Activated CD8-positive, alpha-beta T cell treated with anti-CD3 and anti-CD28 coated beads for 36 hours (primary cell): ENCODE measurements around the gene FABP1. TPM values are rescaled to one million over a fixed set of nuclear protein-coding genes. Genes with fewer than 3 reads are reported as not detected.

Experiments
- ATAC-seq: fragments of 200-7000 bp; cut with Tn5 transposase; one replicate; pipeline ENCODE4 v1.10.0; 2021; ENCODE audit warnings: mild to moderate bottlenecking, moderate library complexity
- CTCF ChIA-PET: fragments of 350-600 bp; sonication (Branson Sonifier 250); formaldehyde crosslinking; loops from one replicate; lab custom pipeline; 2021; ENCODE audit warnings: antibody characterized with exemption; lab: Charles Lee
- POLR2A ChIA-PET: fragments of 350-600 bp; sonication (Branson Sonifier 250); formaldehyde crosslinking; loops from one replicate; lab custom pipeline; 2021; ENCODE audit warnings: antibody characterized with exemption; lab: Charles Lee
- DNase-seq: peaks from one replicate; pipeline ENCODE4 v3.0.0-alpha.2; 2020
- H3K27ac Mint-ChIP-seq: one replicate; pipeline ENCODE4 v1.8.0; 2021; ENCODE audit warnings: mild to moderate bottlenecking, mixed read lengths
- H3K27me3 Mint-ChIP-seq: one replicate; pipeline ENCODE4 v1.8.0; 2021; ENCODE audit warnings: mixed read lengths
- H3K36me3 Mint-ChIP-seq: one replicate; pipeline ENCODE4 v1.8.0; 2021; ENCODE audit warnings: low read depth, mixed read lengths
- H3K4me1 Mint-ChIP-seq: one replicate; pipeline ENCODE4 v1.8.0; 2021; ENCODE audit warnings: low read depth, mixed read lengths
- H3K4me3 Mint-ChIP-seq: one replicate; pipeline ENCODE4 v1.8.0; 2021; ENCODE audit warnings: mild to moderate bottlenecking, moderate library complexity, mixed read lengths
- H3K9me3 Mint-ChIP-seq: one replicate; pipeline ENCODE4 v1.8.0; 2021; ENCODE audit warnings: mixed read lengths
- intact Hi-C: fragments of 100-400 bp; cut with micrococcal nuclease; formaldehyde crosslinking; loops from one replicate; pipeline ENCODE4 v1.10.0; 2022
- total RNA-seq, 2 experiments: library from RNA; stranded (reverse); gene quantifications; one replicate each; pipeline ENCODE4 v1.2.3, GENCODE V29; 2021
- TF ChIP-seq, protein P1 (sequence below): fragments of 200-600 bp; IDR thresholded peaks from one replicate; pipeline ENCODE4 v1.8.0; 2022; ENCODE audit warnings: antibody characterized with exemption, mild to moderate bottlenecking

Gene FABP1
- total RNA-seq, 2 experiments from 2014 or later = not detected

DNA sequence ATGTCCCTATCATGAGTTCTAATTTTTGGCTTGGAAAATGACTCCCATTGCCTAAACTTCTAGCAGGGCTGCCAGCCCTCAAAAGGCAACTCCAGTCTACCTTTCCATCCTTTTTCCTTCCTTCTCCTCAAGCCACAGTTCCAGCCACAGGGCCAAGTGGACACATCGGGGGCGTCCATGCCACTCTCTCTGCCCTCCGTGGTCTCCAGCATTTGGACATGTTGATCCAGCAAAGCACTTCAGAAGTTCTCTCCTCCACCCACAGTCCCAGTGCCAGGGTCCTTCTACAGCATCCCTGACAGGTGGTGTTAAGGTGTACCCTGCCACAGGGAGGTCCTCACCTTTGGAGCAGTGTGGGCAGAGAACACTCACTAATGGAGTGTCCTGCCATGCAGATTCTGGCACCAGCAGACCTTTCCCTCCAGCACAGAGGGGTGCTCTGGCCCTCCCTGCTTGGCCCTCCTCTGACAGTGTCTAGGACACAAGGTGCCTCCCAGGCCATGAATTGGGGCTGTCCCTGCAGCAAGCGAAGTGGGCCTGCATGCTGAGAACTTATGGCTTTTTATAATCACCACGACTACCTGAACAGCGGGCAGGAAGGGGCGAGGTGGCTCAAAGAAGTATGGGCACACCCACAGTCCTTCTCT lies 1.6 kb upstream of the FABP1 start:
- ChIA-PET POLR2A (interaction anchor here (1.0 kb wide), 1 partner anchor 10 kb away, joined by 3 read pairs; no protein-coding TSS in a partner anchor), CTCF (interaction anchor here (1.6 to 2.2 kb wide), 2 partner anchors 31 to 69 kb away, joined by 3 to 10 read pairs; no protein-coding TSS in a partner anchor)
- ATAC-seq (no peak), DNase-seq (no peak)
- Mint-ChIP-seq H3K4me1 (no peaks in the 10 kb centered on the region), H3K9me3 (no peaks in the 10 kb centered on the region), H3K36me3 (no peaks in the 10 kb centered on the region), H3K27me3 (no peaks in the 10 kb centered on the region), H3K27ac (no peak overlapping the region), H3K4me3 (no peak overlapping the region)
- intact Hi-C loops = no loop called here
- TF ChIP-seq, protein P1, sequence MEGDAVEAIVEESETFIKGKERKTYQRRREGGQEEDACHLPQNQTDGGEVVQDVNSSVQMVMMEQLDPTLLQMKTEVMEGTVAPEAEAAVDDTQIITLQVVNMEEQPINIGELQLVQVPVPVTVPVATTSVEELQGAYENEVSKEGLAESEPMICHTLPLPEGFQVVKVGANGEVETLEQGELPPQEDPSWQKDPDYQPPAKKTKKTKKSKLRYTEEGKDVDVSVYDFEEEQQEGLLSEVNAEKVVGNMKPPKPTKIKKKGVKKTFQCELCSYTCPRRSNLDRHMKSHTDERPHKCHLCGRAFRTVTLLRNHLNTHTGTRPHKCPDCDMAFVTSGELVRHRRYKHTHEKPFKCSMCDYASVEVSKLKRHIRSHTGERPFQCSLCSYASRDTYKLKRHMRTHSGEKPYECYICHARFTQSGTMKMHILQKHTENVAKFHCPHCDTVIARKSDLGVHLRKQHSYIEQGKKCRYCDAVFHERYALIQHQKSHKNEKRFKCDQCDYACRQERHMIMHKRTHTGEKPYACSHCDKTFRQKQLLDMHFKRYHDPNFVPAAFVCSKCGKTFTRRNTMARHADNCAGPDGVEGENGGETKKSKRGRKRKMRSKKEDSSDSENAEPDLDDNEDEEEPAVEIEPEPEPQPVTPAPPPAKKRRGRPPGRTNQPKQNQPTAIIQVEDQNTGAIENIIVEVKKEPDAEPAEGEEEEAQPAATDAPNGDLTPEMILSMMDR = no peak

DNA sequence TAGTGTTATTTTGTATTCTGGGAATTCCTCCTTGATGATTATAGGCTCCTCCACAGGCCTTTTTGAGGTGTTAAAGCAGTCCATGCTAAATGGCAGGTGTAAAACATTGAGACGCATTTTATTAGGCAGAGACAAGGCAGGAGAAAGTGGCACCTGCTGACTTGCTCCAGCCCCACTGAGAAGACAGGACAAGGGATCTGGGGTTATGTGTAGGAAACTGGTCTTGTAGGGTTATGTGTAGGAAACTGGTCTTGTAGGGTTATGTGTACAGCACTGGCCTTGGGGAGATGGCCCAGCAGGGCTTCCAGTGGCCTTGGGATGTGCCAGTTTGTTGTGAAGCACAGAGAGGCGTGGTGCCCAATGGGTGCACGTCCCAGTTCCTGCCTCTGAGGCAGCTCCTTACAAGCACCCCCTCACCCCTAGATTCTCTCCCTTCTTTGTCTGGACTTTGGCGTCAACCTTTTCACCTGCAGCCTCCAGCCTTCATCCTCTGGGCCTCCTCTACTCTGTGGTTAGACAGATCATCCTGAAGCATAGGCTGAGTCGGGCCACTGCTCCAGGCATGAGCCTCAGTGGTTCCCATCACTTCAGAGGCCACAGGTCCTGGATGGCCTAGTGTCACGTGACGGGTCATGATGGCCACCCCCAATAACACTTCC lies 921 bp upstream of the FABP1 start:
- CTCF ChIA-PET = no interaction called here
- H3K4me3 Mint-ChIP-seq = no peak overlapping the region
- TF ChIP-seq, protein P1 = no peak
- POLR2A ChIA-PET = no interaction called here
- DNase-seq (no peak), ATAC-seq (no peak)
- no peaks in the 10 kb centered on the region for H3K27me3 Mint-ChIP-seq
- H3K27ac Mint-ChIP-seq = no peak overlapping the region
- intact Hi-C loops = no loop called here
- H3K36me3 Mint-ChIP-seq = no peaks in the 10 kb centered on the region
- no peaks in the 10 kb centered on the region for H3K9me3 Mint-ChIP-seq
- H3K4me1 Mint-ChIP-seq = no peaks in the 10 kb centered on the region

DNA sequence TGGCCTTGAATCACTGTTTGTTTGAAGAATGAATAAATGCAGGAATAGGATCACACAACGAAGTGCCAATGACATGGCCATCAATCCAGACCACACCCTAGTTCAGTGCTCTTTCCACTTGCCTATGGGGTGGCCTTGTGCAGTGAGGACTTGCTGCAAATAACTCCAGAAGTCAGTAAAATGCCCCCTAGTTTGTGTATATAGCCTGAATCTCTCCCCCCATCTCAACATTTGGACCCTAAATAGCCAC lies 299 bp downstream of the FABP1 start:
- ATAC-seq (no peak), DNase-seq (no peak)
- CTCF ChIA-PET = no interaction called here
- Mint-ChIP-seq H3K4me1 (no peaks in the 10 kb centered on the region), H3K27ac (no peak overlapping the region), H3K27me3 (no peaks in the 10 kb centered on the region), H3K9me3 (no peaks in the 10 kb centered on the region), H3K36me3 (no peaks in the 10 kb centered on the region), H3K4me3 (no peak overlapping the region)
- POLR2A ChIA-PET = interaction anchor here (0.7 kb wide), 1 partner anchor 42 kb away, joined by 3 read pairs; no protein-coding TSS in a partner anchor
- intact Hi-C loops = no loop called here
- TF ChIP-seq, protein P1 = no peak

DNA sequence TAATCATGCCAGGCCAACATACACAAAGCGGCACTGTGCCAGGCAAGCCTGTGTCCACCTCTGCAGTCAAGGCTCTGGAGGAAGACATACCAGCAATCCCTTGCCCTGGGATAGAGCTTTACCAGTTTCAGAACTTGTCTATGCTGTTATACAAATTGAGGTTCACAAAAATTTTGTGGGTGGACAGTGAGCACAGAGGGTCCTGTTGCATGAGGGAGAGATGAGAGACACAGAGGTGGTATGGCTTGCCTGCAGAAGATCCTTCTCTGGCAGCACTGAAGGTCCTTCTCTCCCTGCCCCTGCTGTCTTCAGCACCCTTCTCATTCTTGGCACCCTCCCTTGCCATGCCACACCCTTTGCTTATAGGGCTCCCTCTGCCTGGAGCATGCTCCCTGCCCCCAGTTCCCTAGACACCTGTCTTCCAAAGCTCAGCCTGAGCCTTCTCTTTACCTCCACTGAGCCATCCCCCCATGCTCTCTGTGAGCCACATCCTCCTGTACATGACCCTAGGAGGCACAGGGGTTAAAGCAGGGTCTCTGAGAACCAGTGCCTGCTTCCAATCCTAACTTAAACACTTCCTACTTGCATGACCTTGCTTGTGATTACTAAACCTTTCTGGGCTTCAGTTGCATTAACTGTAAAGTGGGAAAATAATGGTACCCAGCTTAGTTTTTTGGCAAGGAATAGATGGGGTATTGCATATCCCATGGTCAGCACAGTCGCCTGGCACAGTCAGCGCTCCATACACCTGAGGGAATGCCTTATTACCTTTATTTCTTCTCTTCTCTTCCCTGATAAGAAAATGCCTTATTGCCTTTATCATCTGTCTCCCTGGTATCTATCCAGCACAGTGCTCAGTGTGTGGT lies 857 bp downstream of the FABP1 start:
- H3K4me3 Mint-ChIP-seq = no peak overlapping the region
- ATAC-seq (no peak), DNase-seq (no peak)
- H3K27ac Mint-ChIP-seq = no peak overlapping the region
- TF ChIP-seq, protein P1 = no peak
- no peaks in the 10 kb centered on the region for H3K4me1 Mint-ChIP-seq
- no peaks in the 10 kb centered on the region for H3K36me3 Mint-ChIP-seq
- CTCF ChIA-PET = no interaction called here
- intact Hi-C loops = no loop called here
- H3K27me3 Mint-ChIP-seq = no peaks in the 10 kb centered on the region
- no peaks in the 10 kb centered on the region for H3K9me3 Mint-ChIP-seq
- POLR2A ChIA-PET = interaction anchor here (0.7 kb wide), 1 partner anchor 42 kb away, joined by 3 read pairs; no protein-coding TSS in a partner anchor
